GM18498 (cell line): ENCODE data around the gene SMIM13.

Experiments
- ATAC-seq: cut with Tn5 transposase; IDR thresholded peaks from one replicate; pipeline ENCODE4 v1.9.1; 2021; ENCODE audit warnings: mild to moderate bottlenecking, moderate library complexity; ENCODE audit not compliant: unreplicated experiment

The SMIM13 gene

GRCh38 chr6:11149551-11149950 is 55.9 kb downstream of the SMIM13 start:
- no peak for ATAC-seq

GRCh38 chr6:11151488-11151887 is 57.9 kb downstream of the SMIM13 start:
- no peak for ATAC-seq

- ATAC-seq = no peak
These were observed 58.9 kb downstream of the SMIM13 start for GRCh38 chr6:11152581-11152980.

- no peak for ATAC-seq
These were observed 59.8 kb downstream of the SMIM13 start for GRCh38 chr6:11153447-11153846.

GRCh38 chr6:11155589-11155988 is 62.0 kb downstream of the SMIM13 start:
- no peak for ATAC-seq

GRCh38 chr6:11160199-11160598 is 66.6 kb downstream of the SMIM13 start:
- no peak for ATAC-seq

- no peak for ATAC-seq
These were observed 67.7 kb downstream of the SMIM13 start for GRCh38 chr6:11161031-11161956.

- ATAC-seq = no peak
These were observed 68.6 kb downstream of the SMIM13 start for GRCh38 chr6:11162262-11162661.

- ATAC-seq = no peak
These were observed 70.3 kb downstream of the SMIM13 start for GRCh38 chr6:11163932-11164331.

GRCh38 chr6:11164717-11165646 is 71.3 kb downstream of the SMIM13 start:
- no peak for ATAC-seq

GRCh38 chr6:11166948-11167347 is 73.3 kb downstream of the SMIM13 start:
- no peak for ATAC-seq

- no peak for ATAC-seq
These were observed 74.5 kb downstream of the SMIM13 start for GRCh38 chr6:11168091-11168635.

GRCh38 chr6:11171952-11172351 is 78.3 kb downstream of the SMIM13 start:
- ATAC-seq = no peak

GRCh38 chr6:11172501-11173327 is 79.1 kb downstream of the SMIM13 start:
- ATAC-seq = peak; percentile 47

- ATAC-seq = no peak
These were observed 80.6 kb downstream of the SMIM13 start for GRCh38 chr6:11174242-11174611.

- ATAC-seq = no peak
These were observed 83.6 kb downstream of the SMIM13 start for GRCh38 chr6:11177271-11177670.

GRCh38 chr6:11179088-11179418 is 85.4 kb downstream of the SMIM13 start:
- no peak for ATAC-seq

GRCh38 chr6:11179419-11180202 is 86.0 kb downstream of the SMIM13 start:
- no peak for ATAC-seq

GRCh38 chr6:11181478-11182136 is 88.0 kb downstream of the SMIM13 start:
- no peak for ATAC-seq
